Neuronal stem cell (in vitro differentiated cells): Measurements from ENCODE around the gene FAM219B.

Experiments used
- DNase-seq: peaks from one replicate; pipeline ENCODE4 v3.0.0-alpha.2; 2013; ENCODE audit warnings: low spot score
- H2AFZ ChIP-seq: one replicate; pipeline ENCODE4 v1.6.1; 2013; ENCODE audit warnings: mild to moderate bottlenecking, low read length, inconsistent platforms
- H2AK5ac ChIP-seq: 2 replicates; pipeline ENCODE4 v1.6.1; 2013; ENCODE audit warnings: low read depth, mild to moderate bottlenecking, inconsistent platforms, low read length, moderate library complexity, mixed read lengths
- H2BK120ac ChIP-seq: 2 replicates; pipeline ENCODE4 v1.6.1; 2013; ENCODE audit warnings: low read depth, mild to moderate bottlenecking, inconsistent platforms, low read length, moderate library complexity, mixed read lengths
- H2BK12ac ChIP-seq: one replicate; pipeline ENCODE4 v1.6.1; 2013; ENCODE audit warnings: low read length, inconsistent platforms
- H2BK15ac ChIP-seq: 2 replicates; pipeline ENCODE4 v1.6.1; 2013; ENCODE audit warnings: mild to moderate bottlenecking, low read length, inconsistent platforms, mixed read lengths
- H2BK5ac ChIP-seq: one replicate; pipeline ENCODE4 v1.6.1; 2013; ENCODE audit warnings: inconsistent platforms, mild to moderate bottlenecking, low read length, moderate library complexity
- H3K14ac ChIP-seq: one replicate; pipeline ENCODE4 v1.6.1; 2013; ENCODE audit warnings: low read length, inconsistent platforms
- H3K18ac ChIP-seq: 2 replicates; pipeline ENCODE4 v1.6.1; 2013; ENCODE audit warnings: low read length, inconsistent platforms
- H3K23ac ChIP-seq: 2 replicates; pipeline ENCODE4 v1.6.1; 2013; ENCODE audit warnings: low read depth, mild to moderate bottlenecking, mixed read lengths, low read length, inconsistent platforms; ENCODE audit not compliant: poor library complexity
- H3K27ac ChIP-seq: replicated peaks from 3 replicates; pipeline ENCODE4 v1.5.1; 2013; ENCODE audit warnings: low read length, inconsistent platforms
- H3K27me3 ChIP-seq, 3 experiments: 2 replicates each; pipeline ENCODE4 v1.6.1; 2013; ENCODE audit warnings: low read length in 3 of 3, mild to moderate bottlenecking in 2 of 3, inconsistent platforms in 1 of 3, low read depth in 1 of 3, mixed read lengths in 1 of 3, moderate library complexity in 1 of 3; ENCODE audit not compliant: control insufficient read depth in 3 of 3, insufficient read depth in 3 of 3
- H3K36me3 ChIP-seq, 2 donors: replicated peaks in 1 of 2; 2 replicates each; pipeline ENCODE4 v1.6.1; 2013; ENCODE audit warnings: low read length in 2 of 2; ENCODE audit not compliant: control insufficient read depth in 2 of 2, insufficient read depth in 2 of 2
- H3K4ac ChIP-seq: 2 replicates; pipeline ENCODE4 v1.6.1; 2013; ENCODE audit warnings: inconsistent platforms, mild to moderate bottlenecking, low read length, moderate library complexity
- H3K4me1 ChIP-seq, 2 donors: 1 replicate in 1 of 2; 2 replicates in 1 of 2; pipeline ENCODE4 v1.6.1; 2013; ENCODE audit warnings: low read length in 2 of 2, low read depth in 1 of 2; ENCODE audit not compliant: control insufficient read depth in 2 of 2, insufficient read depth in 1 of 2
- H3K4me2 ChIP-seq: one replicate; pipeline ENCODE4 v1.6.1; 2013; ENCODE audit warnings: mild to moderate bottlenecking, low read length, inconsistent platforms; ENCODE audit not compliant: insufficient read depth, poor library complexity, severe bottlenecking
- H3K4me3 ChIP-seq, 2 donors: 2 replicates each; pipeline ENCODE4 v1.5.1; 2013; ENCODE audit warnings: low read length in 2 of 2, mild to moderate bottlenecking in 2 of 2, inconsistent platforms in 1 of 2, moderate library complexity in 1 of 2
- H3K79me1 ChIP-seq: one replicate; pipeline ENCODE4 v1.6.1; 2013; ENCODE audit warnings: low read depth, mild to moderate bottlenecking, inconsistent platforms, low read length, moderate library complexity
- H3K9ac ChIP-seq: one replicate; pipeline ENCODE4 v1.6.1; 2013; ENCODE audit warnings: mild to moderate bottlenecking, low read depth, low read length, inconsistent platforms; ENCODE audit not compliant: poor library complexity
- H3K9me3 ChIP-seq, 2 donors: replicated peaks in 1 of 2; 2 replicates each; pipeline versions ENCODE3 to v1.6.1; 2013; ENCODE audit warnings: low read length in 2 of 2, mild to moderate bottlenecking in 2 of 2, inconsistent platforms in 1 of 2, low read depth in 1 of 2, mixed read lengths in 1 of 2, moderate library complexity in 1 of 2; ENCODE audit not compliant: control insufficient read depth in 2 of 2, insufficient read depth in 1 of 2
- H4K8ac ChIP-seq: one replicate; pipeline ENCODE4 v1.6.1; 2013; ENCODE audit warnings: low read depth, mild to moderate bottlenecking, inconsistent platforms, low read length, moderate library complexity
- H4K91ac ChIP-seq: one replicate; pipeline ENCODE4 v1.6.1; 2013; ENCODE audit warnings: low read length, low read depth, mild to moderate bottlenecking, inconsistent platforms; ENCODE audit not compliant: poor library complexity
- WGBS, 2 donors: extraction: QIAGEN DNeasy Blood & Tissue Kit; methylation state at CpG; one replicate each; pipeline ENCODE4 v1.1.7; 2013; ENCODE audit warnings: missing lambda C conversion rate in 2 of 2, mixed read lengths in 1 of 2; ENCODE audit not compliant: insufficient read length in 2 of 2, insufficient replicate concordance in 1 of 2; ENCODE audit errors: extremely low coverage in 2 of 2; 5-methylcytosine and 5-hydroxymethylcytosine counted together

Gene FAM219B

DNA sequence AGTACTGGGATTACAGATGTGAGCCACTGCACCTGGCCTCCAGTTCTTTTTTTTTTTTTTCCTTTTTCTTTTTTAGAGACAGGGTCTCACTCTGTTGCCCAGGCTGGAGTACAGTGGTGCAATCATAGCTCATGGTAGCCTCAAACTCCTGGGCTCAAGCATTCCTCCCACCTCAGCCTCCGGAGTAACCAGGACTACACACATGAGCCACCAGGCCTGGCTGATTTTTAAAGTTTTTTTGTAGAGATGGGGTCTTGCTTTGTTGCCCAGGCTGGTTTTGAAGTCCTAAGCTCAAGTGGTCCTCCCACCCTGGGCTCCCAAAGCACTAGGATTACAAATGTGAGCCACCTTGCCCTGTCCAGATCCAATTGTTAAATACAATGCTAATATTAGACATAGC, 50.1 kb downstream of the FAM219B start:
- no peak overlapping the region for H2AFZ ChIP-seq
- no peak overlapping the region for H3K4ac ChIP-seq
- no peaks in the 10 kb centered on the region for H3K4me1 ChIP-seq
- no peak overlapping the region for H2BK120ac ChIP-seq
- H3K4me2 ChIP-seq, result no peak overlapping the region
- no peaks in the 10 kb centered on the region for H3K27me3 ChIP-seq
- H3K27ac ChIP-seq, result no peak overlapping the region
- no peak overlapping the region for H3K14ac ChIP-seq
- no peak overlapping the region for H2BK12ac ChIP-seq
- no peak overlapping the region for H3K9ac ChIP-seq
- no peak overlapping the region for H3K23ac ChIP-seq
- H3K79me1 ChIP-seq, result no peaks in the 10 kb centered on the region
- H3K9me3 ChIP-seq, result no peaks in the 10 kb centered on the region
- peaks cover 21 to 35% of the 10 kb centered on the region in 2 donors for H3K36me3 ChIP-seq
- H2BK5ac ChIP-seq, result no peak overlapping the region
- WGBS, 2 donors, result no CpG with 5 or more reads among the region's 1 CpG
- H4K91ac ChIP-seq, result no peak overlapping the region
- no peak for DNase-seq
- H2BK15ac ChIP-seq, result no peak overlapping the region
- no peak overlapping the region for H3K18ac ChIP-seq
- H4K8ac ChIP-seq, result no peak overlapping the region
- H3K4me3 ChIP-seq, result no peak overlapping the region
- H2AK5ac ChIP-seq, result no peak overlapping the region

DNA sequence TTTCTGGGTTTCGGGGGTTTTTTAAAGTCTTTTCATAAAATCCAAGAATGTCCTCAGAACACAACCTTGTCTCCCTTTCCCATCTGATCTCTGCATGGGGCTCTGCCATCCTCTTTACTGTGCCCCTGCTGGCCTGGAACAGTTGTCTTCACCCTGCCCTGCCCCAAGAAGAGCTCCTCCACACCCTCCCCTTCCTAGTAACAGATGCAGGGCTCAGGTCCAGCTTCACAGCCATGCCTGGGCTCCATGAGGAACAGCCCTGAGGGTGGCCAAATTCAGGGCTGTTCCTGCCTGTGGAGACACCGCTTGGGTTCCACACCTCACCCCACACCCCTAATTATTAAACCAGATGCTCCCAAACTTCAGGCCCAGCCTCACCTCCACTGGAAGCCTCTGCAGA, 50.8 kb downstream of the FAM219B start:
- no peak for DNase-seq

DNA sequence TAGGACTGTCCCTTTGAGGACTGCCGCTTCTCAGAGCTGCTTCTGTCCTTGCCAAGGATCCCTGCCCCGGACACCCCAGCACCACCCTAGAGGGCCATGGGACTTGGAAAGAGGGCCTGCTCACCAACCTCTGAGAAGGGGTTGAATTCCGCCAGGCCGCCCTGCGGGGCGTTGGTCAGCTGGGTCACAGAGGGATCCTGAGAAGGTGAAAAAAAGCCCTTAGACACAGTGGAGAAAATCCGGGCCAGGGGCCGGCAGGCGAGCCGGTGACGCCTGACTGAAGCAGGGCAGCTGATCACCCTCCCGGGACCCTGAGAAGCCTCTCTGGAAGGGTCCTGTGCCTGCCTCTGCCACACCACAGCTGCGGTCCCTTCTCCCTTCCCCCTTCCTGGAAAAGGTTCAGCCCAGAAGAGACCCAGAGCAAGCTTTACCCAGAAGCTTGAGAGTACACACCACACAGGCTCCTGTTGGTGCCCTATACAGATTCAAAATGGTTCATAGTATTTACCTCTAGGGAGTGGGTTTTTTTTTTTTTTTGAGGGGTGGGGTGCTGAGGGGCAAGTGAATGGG, 52.1 kb downstream of the FAM219B start:
- Histone ChIP-seq H3K27me3 (no peaks in the 10 kb centered on the region), H3K23ac (no peak overlapping the region), H4K8ac (no peak overlapping the region), H3K9me3 (no peaks in the 10 kb centered on the region), H2BK15ac (no peak overlapping the region), H3K14ac (no peak overlapping the region), H3K79me1 (no peaks in the 10 kb centered on the region), H3K4me1 (no peaks in the 10 kb centered on the region), H3K9ac (no peak overlapping the region), H3K4me2 (no peak overlapping the region), H2AFZ (no peak overlapping the region), H3K18ac (no peak overlapping the region), H2BK12ac (no peak overlapping the region), H2AK5ac (no peak overlapping the region), H3K36me3 (peaks cover 38 to 55% of the 10 kb centered on the region in 2 donors), H3K27ac (no peak overlapping the region), H2BK5ac (no peak overlapping the region), H3K4ac (no peak overlapping the region), H3K4me3 (no peak overlapping the region), H4K91ac (no peak overlapping the region), H2BK120ac (no peak overlapping the region)
- no CpG with 5 or more reads among the region's 13 CpGs for WGBS, 2 donors
- no peak for DNase-seq

More for the DNA sequence above, 50.8 kb downstream of the FAM219B start:
- Histone ChIP-seq H3K79me1 (no peaks in the 10 kb centered on the region), H3K27me3 (no peaks in the 10 kb centered on the region), H3K4me2 (no peak overlapping the region), H2BK5ac (no peak overlapping the region), H2BK15ac (no peak overlapping the region), H4K8ac (no peak overlapping the region), H4K91ac (no peak overlapping the region), H3K4ac (no peak overlapping the region), H3K36me3 (peaks cover 27 to 42% of the 10 kb centered on the region in 2 donors), H2BK12ac (no peak overlapping the region), H2AFZ (no peak overlapping the region), H3K18ac (no peak overlapping the region), H3K9ac (peak overlapping the region; percentile 24), H3K9me3 (no peaks in the 10 kb centered on the region), H3K4me1 (no peaks in the 10 kb centered on the region), H2BK120ac (no peak overlapping the region), H3K27ac (no peak overlapping the region), H3K4me3 (no peak overlapping the region), H3K23ac (no peak overlapping the region), H3K14ac (no peak overlapping the region), H2AK5ac (no peak overlapping the region)
- WGBS, 2 donors, result no CpG with 5 or more reads among the region's 2 CpGs

DNA sequence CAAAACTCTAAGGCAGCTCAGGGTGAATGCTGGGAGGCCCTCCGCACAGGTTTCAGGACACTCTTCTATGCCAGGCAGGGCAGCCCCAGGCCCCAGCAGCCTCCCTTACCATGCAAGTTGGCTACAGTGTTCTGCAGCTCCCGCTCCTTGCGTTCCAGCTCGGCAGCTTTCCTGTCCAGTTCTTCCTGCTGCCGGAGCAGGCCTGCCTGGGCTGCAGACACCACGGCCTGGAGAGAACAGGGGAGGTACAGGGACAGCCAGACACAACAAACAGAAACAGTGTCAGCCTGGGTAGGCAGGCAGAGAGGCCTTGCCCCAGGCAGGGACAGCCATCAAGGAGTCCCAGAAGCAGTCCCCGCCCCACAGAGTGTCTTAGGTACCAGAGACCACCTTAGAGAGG, 54.7 kb downstream of the FAM219B start:
- no peaks in the 10 kb centered on the region for H3K9me3 ChIP-seq
- DNase-seq, result no peak

More for the DNA sequence above, 54.7 kb downstream of the FAM219B start:
- WGBS, 2 donors, result no CpG with 5 or more reads among the region's 7 CpGs
- Histone ChIP-seq H2AK5ac (no peak overlapping the region), H3K27me3 (no peaks in the 10 kb centered on the region), H3K4me3 (no peak overlapping the region), H2AFZ (no peak overlapping the region), H2BK120ac (no peak overlapping the region), H3K36me3 (peaks cover 43 to 74% of the 10 kb centered on the region in 2 donors), H4K8ac (no peak overlapping the region), H3K4me1 (no peaks in the 10 kb centered on the region), H4K91ac (no peak overlapping the region), H3K14ac (no peak overlapping the region), H3K23ac (no peak overlapping the region), H2BK12ac (no peak overlapping the region), H3K18ac (no peak overlapping the region), H2BK15ac (no peak overlapping the region), H3K79me1 (no peaks in the 10 kb centered on the region), H3K4ac (no peak overlapping the region), H3K4me2 (no peak overlapping the region), H2BK5ac (peak overlapping the region; percentile 43), H3K9ac (no peak overlapping the region), H3K27ac (no peak overlapping the region)
